Measurements from ENCODE around the gene FBXL17. TPM values are rescaled to one million over a fixed set of nuclear protein-coding genes. Genes with fewer than 3 reads are reported as not detected.
"Not testable (repeated sequence)": the region's sequence is repeated elsewhere in the genome, so short reads cannot be mapped to it uniquely, and the experiment has no call there.

Gene FBXL17
- total RNA-seq, 2 experiments from 2014 or later, result 3.1 to 6.6 TPM

DNA sequence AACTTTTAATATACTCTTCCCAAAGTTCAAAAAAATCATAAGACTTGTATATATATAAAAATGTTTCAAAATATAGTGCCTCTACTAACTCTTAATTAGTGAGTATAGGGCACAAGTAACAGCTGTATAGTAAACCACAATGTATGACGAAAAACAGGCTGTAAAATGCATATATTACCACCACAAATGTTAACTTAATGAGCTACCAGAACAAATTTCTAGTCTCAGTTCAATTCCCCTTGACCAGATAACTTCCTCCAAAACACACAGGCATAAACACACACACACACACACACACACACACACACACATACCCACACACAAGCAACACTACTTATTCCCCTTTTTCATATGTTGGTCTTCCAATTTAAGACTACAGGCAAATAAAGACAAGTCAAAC lies 78.8 kb downstream of the FBXL17 start:
- Mint-ChIP-seq H3K27me3 (no peaks in the 10 kb centered on the region), H3K27ac (no peak overlapping the region), H3K4me3 (no peak overlapping the region), H3K4me1 (peaks cover 6% of the 10 kb centered on the region), H3K36me3 (ENCODE audit: low read depth) (no peaks in the 10 kb centered on the region), H3K9me3 (ENCODE audit: low read depth) (no peaks in the 10 kb centered on the region)
- ChIA-PET CTCF (interaction anchor here (0.6 to 1.0 kb wide), 3 partner anchors 9 to 42 kb away, joined by 3 to 4 read pairs (median 3); no protein-coding TSS in a partner anchor), POLR2A (no interaction called here)
- intact Hi-C loops (cut with DNase I, micrococcal nuclease), result no loop called here
- ATAC-seq (no peak), DNase-seq (no peak)

DNA sequence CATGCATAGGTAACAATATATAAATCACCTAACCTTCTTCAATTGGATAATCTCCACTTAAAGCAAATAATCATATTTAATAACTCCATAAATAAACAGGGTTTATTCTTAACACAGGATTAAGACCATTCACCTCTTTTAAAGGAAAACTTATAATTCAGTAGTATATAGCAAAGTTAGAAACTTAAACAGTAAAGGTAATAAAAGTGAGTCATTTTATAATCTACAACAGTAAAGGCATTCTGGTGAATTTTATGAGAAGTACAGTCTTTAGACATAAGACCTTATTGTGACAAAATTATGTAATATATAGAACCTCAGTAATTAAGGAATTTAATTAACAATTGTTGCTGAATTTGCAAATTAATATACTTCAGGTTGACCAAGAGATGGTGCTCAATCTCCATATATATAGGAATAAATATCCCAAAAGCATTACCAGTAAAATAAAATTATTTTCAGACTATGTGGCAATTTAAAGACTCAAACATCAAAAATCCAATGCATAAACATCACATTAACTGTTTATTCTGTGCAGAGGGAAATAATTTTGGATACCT lies 84.8 kb downstream of the FBXL17 start:
- DNase-seq (no peak), ATAC-seq (no peak)
- H3K27me3 Mint-ChIP-seq, result no peaks in the 10 kb centered on the region
- H3K36me3 Mint-ChIP-seq (ENCODE audit: low read depth), result no peaks in the 10 kb centered on the region
- no peak overlapping the region for H3K27ac Mint-ChIP-seq
- ChIA-PET POLR2A (no interaction called here), CTCF (no interaction called here)
- intact Hi-C loops (cut with DNase I, micrococcal nuclease), result no loop called here
- peaks cover 5% of the 10 kb centered on the region for H3K4me1 Mint-ChIP-seq
- no peak overlapping the region for H3K4me3 Mint-ChIP-seq
- no peaks in the 10 kb centered on the region for H3K9me3 Mint-ChIP-seq (ENCODE audit: low read depth)

DNA sequence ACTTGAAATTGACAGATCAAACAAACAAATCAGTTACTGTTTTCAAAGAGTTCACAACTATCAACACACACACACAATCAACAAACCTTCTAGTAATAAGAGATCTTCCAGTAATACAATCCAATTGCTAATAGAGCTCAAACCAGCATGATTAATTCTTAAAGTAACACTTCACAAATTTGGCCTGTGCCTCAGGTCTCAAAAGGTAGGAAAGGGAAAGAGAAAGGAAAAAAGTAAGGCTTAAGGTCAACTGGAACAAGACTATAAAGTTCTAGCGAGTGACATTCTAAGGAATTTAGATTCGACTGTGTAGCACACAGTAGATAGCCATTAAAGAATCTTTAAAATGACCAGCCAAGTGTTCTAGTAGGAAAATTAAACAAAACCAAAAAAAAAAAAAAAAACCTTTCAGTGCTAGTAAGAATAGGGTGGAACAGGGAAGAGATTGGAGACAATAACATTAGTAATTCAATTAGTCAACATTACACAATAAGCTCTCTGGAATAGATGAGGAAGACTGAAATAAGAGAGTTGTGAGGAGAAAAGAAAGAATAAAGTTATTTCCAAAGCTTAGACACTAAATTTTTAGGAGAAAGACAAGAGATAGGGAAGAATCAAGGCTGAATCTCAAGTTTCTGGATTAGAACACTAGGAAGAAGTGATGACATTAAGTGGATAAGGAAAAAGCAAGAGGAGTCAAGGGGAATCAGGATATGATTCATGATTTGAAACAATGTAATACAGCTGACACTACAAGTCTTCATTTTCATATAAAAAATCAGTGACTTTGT lies 86.1 kb downstream of the FBXL17 start:
- Mint-ChIP-seq H3K9me3 (ENCODE audit: low read depth) (no peaks in the 10 kb centered on the region), H3K36me3 (ENCODE audit: low read depth) (no peaks in the 10 kb centered on the region), H3K4me1 (peaks cover 5% of the 10 kb centered on the region), H3K27ac (no peak overlapping the region), H3K4me3 (no peak overlapping the region), H3K27me3 (no peaks in the 10 kb centered on the region)
- DNase-seq (no peak), ATAC-seq (no peak)
- ChIA-PET POLR2A (no interaction called here), CTCF (interaction anchor here (0.5 to 0.9 kb wide), 2 partner anchors 37 to 45 kb away, joined by 3 read pairs; no protein-coding TSS in a partner anchor)
- intact Hi-C loops (cut with DNase I, micrococcal nuclease), result no loop called here

DNA sequence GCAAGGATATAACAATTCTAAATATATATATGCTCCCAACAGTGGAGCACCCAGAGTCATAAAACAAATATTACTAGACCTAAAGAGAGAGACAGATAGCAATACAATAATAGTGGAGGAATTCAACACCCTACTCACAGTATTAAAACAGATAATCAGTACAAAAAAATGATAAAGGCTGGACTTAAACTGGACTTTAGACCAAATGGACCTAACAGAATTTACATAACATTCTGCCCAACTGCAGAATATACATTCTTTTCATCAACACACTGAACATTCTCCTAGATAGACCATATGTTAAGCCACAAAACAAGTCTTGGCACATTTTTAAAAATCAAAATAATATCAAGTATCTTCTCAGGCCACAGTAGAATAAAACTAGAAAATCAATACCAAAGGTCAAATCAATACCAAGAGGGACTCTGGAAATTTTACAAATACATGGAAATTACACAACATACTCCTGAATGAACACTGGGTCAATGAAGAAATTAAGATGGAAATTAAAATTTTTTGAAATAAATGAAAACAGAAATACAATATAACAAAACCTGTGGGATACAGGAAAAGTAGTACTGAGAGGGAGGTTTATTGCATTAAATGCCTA lies 100.8 kb downstream of the FBXL17 start:
- no peak for ATAC-seq
- H3K4me1 Mint-ChIP-seq, result peaks cover 17% of the 10 kb centered on the region
- DNase-seq, result no peak
- H3K4me3 Mint-ChIP-seq, result no peak overlapping the region
- ChIA-PET POLR2A (no interaction called here), CTCF (no interaction called here)
- peaks cover 25% of the 10 kb centered on the region for H3K9me3 Mint-ChIP-seq (ENCODE audit: low read depth)
- no peak overlapping the region for H3K27ac Mint-ChIP-seq
- H3K36me3 Mint-ChIP-seq (ENCODE audit: low read depth), result peaks cover 34% of the 10 kb centered on the region
- H3K27me3 Mint-ChIP-seq, result no peaks in the 10 kb centered on the region
- intact Hi-C loops (cut with DNase I, micrococcal nuclease), result no loop called here

DNA sequence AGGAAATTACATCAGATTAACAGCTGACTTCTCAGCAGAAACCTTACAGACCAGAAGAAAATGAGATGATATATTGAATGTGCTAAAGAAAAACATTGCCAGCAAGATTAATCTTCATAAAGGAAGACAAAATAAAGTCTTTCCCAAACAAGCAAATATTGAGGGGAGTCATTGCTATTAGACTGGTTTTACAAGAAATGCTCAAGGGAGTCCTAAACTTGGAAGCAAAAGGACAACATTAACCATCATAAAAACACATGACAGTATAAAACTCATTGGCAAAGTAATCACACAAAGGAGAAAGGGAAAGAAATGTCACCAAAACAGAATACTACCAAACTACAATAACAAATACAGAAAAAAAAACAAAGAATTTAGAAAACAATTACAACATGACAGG lies 101.7 kb downstream of the FBXL17 start:
- Mint-ChIP-seq H3K4me3 (no peak overlapping the region), H3K36me3 (ENCODE audit: low read depth) (peaks cover 29% of the 10 kb centered on the region), H3K9me3 (ENCODE audit: low read depth) (peaks cover 25% of the 10 kb centered on the region), H3K4me1 (peaks cover 17% of the 10 kb centered on the region), H3K27ac (peak overlapping the region; percentile 49), H3K27me3 (no peaks in the 10 kb centered on the region)
- intact Hi-C loops (cut with DNase I, micrococcal nuclease), result no loop called here
- ChIA-PET CTCF (no interaction called here), POLR2A (no interaction called here)
- ATAC-seq (no peak), DNase-seq (no peak)

DNA sequence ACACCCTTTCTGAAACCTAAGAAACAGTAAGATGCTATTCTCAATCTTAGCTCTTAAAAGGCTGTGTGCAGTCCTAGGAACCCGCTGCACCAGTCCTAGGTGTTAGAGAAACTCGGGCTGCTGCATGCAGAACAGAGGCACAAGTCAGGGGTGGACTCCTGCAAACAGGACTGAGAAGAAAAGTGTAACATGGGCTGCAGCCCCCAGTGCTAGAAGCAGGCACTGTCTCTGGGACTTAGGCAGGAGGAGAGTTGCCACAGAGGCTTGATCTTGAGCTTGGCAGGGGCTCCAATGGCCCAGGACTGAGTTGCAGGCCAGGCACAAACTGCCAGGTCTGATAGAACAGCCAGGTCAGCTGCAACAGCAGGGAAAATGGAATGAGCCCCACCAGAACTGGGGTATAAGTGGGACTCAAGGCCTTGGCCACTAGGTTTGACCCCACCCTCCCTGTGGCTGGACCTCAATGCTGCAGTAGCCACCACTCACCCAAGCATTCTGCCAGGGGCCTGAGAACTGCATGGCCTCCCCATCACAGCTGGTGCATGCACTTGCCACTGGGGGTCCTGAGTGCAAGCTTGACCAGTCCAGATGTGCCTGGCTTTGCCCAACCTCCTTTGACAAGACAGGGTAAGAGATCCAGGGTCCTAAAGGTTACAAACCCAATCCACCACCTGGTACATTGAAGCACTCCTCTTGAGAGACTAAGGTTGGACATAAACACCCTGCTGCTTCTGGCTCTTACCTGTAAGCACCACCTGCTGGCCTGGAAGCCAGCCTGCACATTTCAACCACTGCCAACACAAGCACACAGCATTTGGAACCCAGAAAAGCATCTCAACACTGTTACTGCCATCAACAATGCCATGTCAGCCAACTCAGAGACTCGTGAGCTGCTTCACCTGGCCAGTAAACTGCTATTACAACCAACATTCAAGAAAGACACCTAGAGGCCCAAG lies 103.3 kb downstream of the FBXL17 start:
- Mint-ChIP-seq H3K36me3 (ENCODE audit: low read depth) (peaks cover 19% of the 10 kb centered on the region), H3K9me3 (ENCODE audit: low read depth) (peaks cover 14% of the 10 kb centered on the region), H3K27me3 (no peaks in the 10 kb centered on the region), H3K4me1 (peaks cover 17% of the 10 kb centered on the region), H3K27ac (no peak overlapping the region), H3K4me3 (no peak overlapping the region)
- DNase-seq (peak; percentile 13), ATAC-seq (no peak)
- POLR2A ChIA-PET, result no interaction called here
- intact Hi-C loops (cut with DNase I, micrococcal nuclease), result no loop called here
- CTCF ChIA-PET, result interaction anchor here (1.2 kb wide), 1 partner anchor 16 kb away, joined by 3 read pairs; no protein-coding TSS in a partner anchor

GRCh38 chr5:108276187-108277050 lies 105.5 kb downstream of the FBXL17 start:
- no peak for DNase-seq
- intact Hi-C loops (cut with DNase I, micrococcal nuclease), result no loop called here
- ChIA-PET CTCF (interaction anchor here (0.7 kb wide), 1 partner anchor 38 kb away, joined by 3 read pairs; no protein-coding TSS in a partner anchor), POLR2A (no interaction called here)
- no peak overlapping the region for H3K27ac Mint-ChIP-seq
- ATAC-seq, result no peak
- no peak overlapping the region for H3K4me3 Mint-ChIP-seq
- H3K27me3 Mint-ChIP-seq, result no peaks in the 10 kb centered on the region
- H3K36me3 Mint-ChIP-seq (ENCODE audit: low read depth), result peaks cover 7% of the 10 kb centered on the region
- H3K9me3 Mint-ChIP-seq (ENCODE audit: low read depth), result no peaks in the 10 kb centered on the region
- peaks cover 17% of the 10 kb centered on the region for H3K4me1 Mint-ChIP-seq

DNA sequence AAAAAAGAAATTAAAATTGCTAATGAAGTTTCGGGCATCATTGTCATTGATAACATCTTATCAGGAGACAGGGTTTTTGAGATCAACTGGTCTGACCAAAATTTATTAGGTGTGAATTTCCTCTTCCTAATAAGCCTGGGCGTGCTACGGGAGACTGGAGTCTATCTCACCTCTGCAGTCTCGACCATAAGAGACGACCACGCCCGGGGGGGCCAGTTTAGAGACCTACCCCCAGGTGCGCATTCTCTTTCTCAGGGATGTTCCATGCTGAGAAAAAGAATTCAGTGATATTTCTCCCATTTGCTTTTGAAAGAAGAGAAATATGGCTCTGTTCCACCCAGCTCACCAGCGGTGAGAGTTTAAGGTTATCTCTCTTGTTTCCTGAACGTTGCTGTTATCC lies 107.8 kb downstream of the FBXL17 start:
- H3K36me3 Mint-ChIP-seq (ENCODE audit: low read depth); H3K9me3 Mint-ChIP-seq (ENCODE audit: low read depth); CTCF ChIA-PET; H3K27ac Mint-ChIP-seq; ATAC-seq; H3K27me3 Mint-ChIP-seq; intact Hi-C loops (cut with DNase I, micrococcal nuclease); H3K4me3 Mint-ChIP-seq; POLR2A ChIA-PET; H3K4me1 Mint-ChIP-seq; DNase-seq: not testable (repeated sequence)

GRCh38 chr5:108271127-108271526 lies 110.8 kb downstream of the FBXL17 start:
- ChIA-PET CTCF (interaction anchor here (4.0 kb wide), 1 partner anchor 10 kb away, joined by 23 read pairs; no protein-coding TSS in a partner anchor), POLR2A (no interaction called here)
- ATAC-seq (no peak), DNase-seq (no peak)
- intact Hi-C loops (cut with DNase I, micrococcal nuclease), result no loop called here
- no peak overlapping the region for H3K27ac Mint-ChIP-seq
- peaks cover 2% of the 10 kb centered on the region for H3K36me3 Mint-ChIP-seq (ENCODE audit: low read depth)
- H3K9me3 Mint-ChIP-seq (ENCODE audit: low read depth), result no peaks in the 10 kb centered on the region
- no peak overlapping the region for H3K4me3 Mint-ChIP-seq
- H3K4me1 Mint-ChIP-seq, result no peaks in the 10 kb centered on the region
- no peaks in the 10 kb centered on the region for H3K27me3 Mint-ChIP-seq

- Mint-ChIP-seq H3K36me3 (ENCODE audit: low read depth) (no peaks in the 10 kb centered on the region), H3K27me3 (no peaks in the 10 kb centered on the region), H3K9me3 (ENCODE audit: low read depth) (no peaks in the 10 kb centered on the region), H3K4me3 (no peak overlapping the region), H3K4me1 (peaks cover 5% of the 10 kb centered on the region), H3K27ac (no peak overlapping the region)
- ChIA-PET CTCF (no interaction called here), POLR2A (no interaction called here)
- ATAC-seq, result no peak
- intact Hi-C loops (cut with DNase I, micrococcal nuclease), result no loop called here
- no peak for DNase-seq
These were observed 115.7 kb downstream of the FBXL17 start for GRCh38 chr5:108266242-108266641.
